GM12801 (cell line): ENCODE measurements around the gene UCP2.

ENCODE experiments used
- TF ChIP-seq, protein P1 (sequence below): IDR thresholded peaks from one replicate; pipeline ENCODE4 v1.5.1; 2011; ENCODE audit warnings: control low read depth; ENCODE audit not compliant: insufficient read length; ENCODE audit errors: extremely low read depth

The UCP2 gene

DNA sequence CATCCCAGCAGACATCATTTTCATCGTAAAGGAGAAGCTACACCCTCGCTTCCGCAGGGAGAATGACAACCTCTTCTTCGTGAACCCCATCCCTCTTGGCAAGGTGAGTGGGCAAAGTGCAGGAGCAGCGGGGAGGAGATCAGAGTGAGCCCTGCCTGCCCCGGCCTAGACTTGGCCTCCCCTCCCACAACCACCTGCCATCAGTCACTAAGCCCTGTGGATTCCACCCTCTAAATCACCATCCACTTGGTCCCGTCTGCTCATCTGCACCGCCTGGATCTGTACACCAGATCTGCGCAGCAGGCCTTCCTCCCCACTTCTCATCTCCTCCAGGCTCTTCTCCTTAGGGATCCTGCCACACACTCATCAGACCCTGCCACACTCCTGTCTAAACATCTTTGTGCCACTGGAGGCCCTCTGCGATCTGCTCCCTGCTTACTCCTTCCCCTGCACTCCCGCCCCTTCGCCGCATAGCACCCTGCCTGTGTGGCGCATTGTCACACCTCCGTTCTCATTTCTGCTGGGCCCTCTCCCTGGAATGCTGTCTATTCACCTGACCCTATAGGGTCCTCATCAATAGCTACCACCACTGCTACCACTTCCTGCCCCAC is 14.2 kb downstream of the UCP2 start:
- TF ChIP-seq, protein P1, sequence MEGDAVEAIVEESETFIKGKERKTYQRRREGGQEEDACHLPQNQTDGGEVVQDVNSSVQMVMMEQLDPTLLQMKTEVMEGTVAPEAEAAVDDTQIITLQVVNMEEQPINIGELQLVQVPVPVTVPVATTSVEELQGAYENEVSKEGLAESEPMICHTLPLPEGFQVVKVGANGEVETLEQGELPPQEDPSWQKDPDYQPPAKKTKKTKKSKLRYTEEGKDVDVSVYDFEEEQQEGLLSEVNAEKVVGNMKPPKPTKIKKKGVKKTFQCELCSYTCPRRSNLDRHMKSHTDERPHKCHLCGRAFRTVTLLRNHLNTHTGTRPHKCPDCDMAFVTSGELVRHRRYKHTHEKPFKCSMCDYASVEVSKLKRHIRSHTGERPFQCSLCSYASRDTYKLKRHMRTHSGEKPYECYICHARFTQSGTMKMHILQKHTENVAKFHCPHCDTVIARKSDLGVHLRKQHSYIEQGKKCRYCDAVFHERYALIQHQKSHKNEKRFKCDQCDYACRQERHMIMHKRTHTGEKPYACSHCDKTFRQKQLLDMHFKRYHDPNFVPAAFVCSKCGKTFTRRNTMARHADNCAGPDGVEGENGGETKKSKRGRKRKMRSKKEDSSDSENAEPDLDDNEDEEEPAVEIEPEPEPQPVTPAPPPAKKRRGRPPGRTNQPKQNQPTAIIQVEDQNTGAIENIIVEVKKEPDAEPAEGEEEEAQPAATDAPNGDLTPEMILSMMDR: no peak

DNA sequence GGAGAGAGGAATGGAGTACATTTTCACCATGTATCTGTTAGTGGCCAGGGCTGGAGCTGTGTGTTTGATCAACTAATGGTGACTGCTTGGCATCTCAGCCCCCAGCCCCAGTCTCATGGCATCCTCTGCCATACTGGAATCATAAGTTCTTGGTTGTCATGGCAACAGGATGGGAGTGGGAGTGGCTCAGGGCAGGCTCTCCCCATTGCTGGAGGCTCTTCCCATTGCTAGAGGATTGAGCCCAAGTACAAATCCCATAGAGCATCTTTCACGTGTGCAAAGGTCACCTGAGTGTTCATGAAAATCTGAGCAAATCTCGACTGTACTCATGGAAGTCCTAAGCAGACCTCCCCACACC is 16.9 kb downstream of the UCP2 start:
- TF ChIP-seq, protein P1: no peak

DNA sequence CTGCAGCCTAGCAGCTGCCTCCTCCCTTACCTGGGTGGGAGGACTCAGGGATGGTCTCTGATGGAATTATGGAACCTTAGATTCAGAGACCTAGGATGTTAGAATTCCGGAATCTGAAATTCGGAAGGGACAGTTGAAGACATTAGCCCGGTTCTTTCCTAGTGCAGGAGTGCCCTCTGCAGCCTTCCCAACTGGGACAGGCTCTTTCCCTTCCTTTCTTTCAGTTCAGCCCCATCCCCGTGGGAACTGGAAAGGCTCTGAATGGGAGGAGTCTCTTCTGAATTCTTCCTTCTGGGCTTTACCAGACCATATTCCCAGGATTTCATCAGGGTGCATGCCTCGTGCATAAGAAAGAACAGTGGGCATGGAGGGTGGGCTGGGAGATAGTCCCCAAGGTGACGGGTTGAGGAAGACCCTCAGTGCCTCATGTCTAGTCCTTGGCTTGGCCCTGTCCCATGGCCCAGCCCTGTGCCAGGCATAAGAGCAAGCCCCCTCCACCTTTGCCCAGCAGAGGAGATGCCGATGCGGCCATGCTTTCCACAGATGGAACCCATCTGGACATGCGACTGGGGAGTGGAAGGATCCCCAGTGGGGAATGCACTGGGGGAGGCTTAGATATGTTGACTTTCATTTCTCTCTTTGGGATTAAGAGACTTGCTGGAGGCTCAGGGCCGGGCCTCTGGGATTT is 17.4 kb downstream of the UCP2 start:
- TF ChIP-seq, protein P1: no peak

DNA sequence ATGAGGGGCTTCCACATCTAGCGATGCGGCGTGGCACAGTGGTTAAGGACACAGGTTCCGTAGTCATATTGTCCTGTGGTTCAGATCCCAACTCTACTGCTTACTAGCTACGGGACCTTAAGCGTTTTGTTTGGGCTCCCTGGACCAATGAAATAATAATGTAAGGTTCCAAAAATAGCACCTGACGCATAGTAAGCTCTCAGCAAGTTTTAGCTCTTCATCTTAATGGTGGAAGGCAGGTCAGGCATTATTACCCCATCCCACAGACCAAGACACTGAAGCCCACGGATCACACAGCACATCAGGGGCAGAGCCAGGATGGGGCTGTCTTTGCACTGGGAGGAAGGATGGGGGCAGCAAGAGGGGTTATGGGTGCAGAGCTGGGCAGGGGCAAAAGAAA is 18.8 kb downstream of the UCP2 start:
- TF ChIP-seq, protein P1: no peak

DNA sequence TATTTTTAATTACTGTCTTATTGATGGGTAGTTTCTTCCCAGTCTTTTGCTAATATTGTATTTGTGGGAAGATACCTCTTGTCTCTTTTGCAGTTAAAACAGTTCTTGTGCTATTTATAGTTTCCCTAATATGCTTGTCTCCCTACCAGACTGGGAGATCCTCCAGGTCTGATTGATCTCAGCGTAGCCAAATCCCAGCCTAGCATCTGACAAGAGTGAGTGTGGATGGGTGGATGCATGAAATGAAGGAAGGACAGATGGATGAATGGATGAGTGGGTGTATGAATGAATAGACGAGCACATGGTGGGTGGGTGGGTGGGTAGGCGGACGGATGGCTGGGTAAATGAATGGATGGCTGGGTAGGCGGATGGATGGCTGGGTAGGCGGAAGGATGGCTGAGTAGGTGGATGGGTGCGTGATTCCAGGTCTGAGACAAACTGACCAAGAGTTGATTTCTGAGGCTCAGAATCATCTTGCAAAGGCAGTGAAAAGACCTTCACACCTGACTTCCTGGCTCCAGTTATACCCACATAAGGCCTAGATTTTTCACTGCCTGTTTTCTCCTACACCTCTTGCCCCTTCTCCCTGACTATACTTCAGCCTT is 20.4 kb downstream of the UCP2 start:
- TF ChIP-seq, protein P1: no peak

DNA sequence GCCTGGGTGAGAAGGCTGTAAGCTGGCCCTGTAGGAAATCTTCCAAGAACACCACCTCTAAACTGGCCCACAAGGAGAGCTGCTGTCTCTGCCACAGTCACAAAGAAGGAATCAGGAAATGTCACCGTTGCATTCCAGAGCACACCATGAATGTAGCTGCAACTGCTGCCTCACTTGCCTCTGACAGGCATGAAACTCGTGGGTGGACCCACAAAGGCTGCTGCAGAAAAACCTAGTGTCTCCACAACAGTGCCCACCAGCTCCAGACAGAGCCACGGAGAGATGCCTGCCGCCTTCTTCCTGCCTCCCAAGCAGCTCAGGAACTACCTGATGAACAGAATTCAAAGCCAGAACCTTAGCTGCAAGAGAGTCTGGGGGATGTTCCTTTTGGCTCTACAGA is 21.3 kb downstream of the UCP2 start:
- TF ChIP-seq, protein P1: no peak

DNA sequence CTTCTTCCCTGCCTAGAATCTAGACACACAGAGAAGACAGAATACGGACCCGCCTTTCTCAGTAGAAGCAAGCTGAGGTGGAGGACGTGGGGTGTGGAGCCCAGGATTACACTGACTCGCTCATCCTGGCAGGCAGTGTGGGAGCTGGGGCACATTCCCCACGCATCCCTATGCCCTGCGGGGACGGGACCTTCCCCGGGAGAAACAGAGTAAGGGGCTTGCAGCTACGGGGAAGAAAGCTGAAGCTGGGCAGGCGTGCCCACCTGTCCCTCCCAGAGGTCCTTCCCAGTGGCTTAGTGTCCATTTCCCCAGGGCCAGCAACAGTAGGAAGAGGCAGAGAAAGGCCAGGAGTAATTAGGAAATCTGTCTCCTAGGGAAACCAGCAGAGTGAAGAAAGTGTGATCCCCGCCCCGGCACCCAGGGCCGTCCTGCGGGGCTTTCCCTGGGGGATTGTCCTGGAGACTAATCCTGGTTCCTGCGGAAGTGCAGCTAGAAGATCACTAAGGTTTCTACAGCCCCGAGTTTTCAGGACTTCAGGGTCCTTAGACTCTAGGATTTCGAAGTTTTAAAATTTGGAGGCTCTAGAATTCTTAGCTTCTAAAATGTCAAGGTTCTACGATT is 24.0 kb downstream of the UCP2 start:
- TF ChIP-seq, protein P1: no peak
